HCT116 (cell line): ENCODE measurements around the gene UBE2S. TPM values are rescaled to one million over a fixed set of nuclear protein-coding genes. Genes with fewer than 3 reads are reported as not detected.

Experiments
- ATAC-seq: fragments of 200-7000 bp; cut with Tn5 transposase; 2 replicates; pipeline ENCODE4 v1.9.1; 2020; ENCODE audit warnings: mild to moderate bottlenecking, moderate library complexity
- BruUV-seq: library from RNA; stranded (reverse); fragments of 400-500 nt; replicated peaks from 2 replicates; lab custom pipeline; 2021; lab: Mats Ljungman, UMichigan
- CTCF ChIA-PET: fragments of 300-600 bp; sonication (Branson Sonifier 250); formaldehyde crosslinking; loops from one replicate; lab custom pipeline; 2021; ENCODE audit warnings: antibody characterized with exemption; lab: Charles Lee
- POLR2A ChIA-PET: fragments of 300-600, 350-600 bp; sonication (Branson Sonifier 250); formaldehyde crosslinking; loops from one replicate; lab custom pipeline; 2021; ENCODE audit warnings: antibody characterized with exemption; lab: Charles Lee
- RAD21 ChIA-PET, 2 experiments: fragments of 300-600 bp; sonication (Branson Sonifier 250); formaldehyde crosslinking; loops; one replicate each; lab custom pipeline; 2023; ENCODE audit warnings: low total read pairs in 2 of 2; ENCODE audit not compliant: uncharacterized antibody in 2 of 2, unreplicated experiment in 2 of 2, low non-redundant PET in 1 of 2; lab: Charles Lee
- DNase-seq: peaks from one replicate; pipeline ENCODE4 v3.0.0-alpha.2; 2010; ENCODE audit warnings: low read depth, low spot score
- H2AFZ ChIP-seq: fragments of 200-600 bp; shearing (Covaris generic), sonication (generic); 2 replicates; pipeline ENCODE4 v1.6.1; 2017; ENCODE audit warnings: low read depth, mixed run types, mixed read lengths, antibody characterized with exemption, low read length; ENCODE audit not compliant: poor library complexity, severe bottlenecking
- H3K27ac ChIP-seq: 2 replicates; pipeline ENCODE4 v1.5.1; 2012; ENCODE audit warnings: low read depth, low read length
- H3K27me3 ChIP-seq: fragments of 200-600 bp; sonication (generic); 2 replicates; pipeline ENCODE4 v1.6.1; 2016; ENCODE audit warnings: mixed run types, low read length, mixed read lengths; ENCODE audit not compliant: insufficient read depth
- H3K36me3 ChIP-seq, 2 experiments: fragments of 200-500 bp in 1 of 2; fragments of 200-600 bp in 1 of 2; sonication (Bioruptor generic) in 1 of 2; sonication (generic) in 1 of 2; 2 replicates each; pipeline versions ENCODE4 v1.5.1 to v1.6.1; 2014 to 2016; ENCODE audit warnings: low read length in 2 of 2, inconsistent platforms in 1 of 2, mixed read lengths in 1 of 2, mixed run types in 1 of 2; ENCODE audit not compliant: insufficient read depth in 2 of 2, control insufficient read depth in 1 of 2
- H3K4me1 ChIP-seq, 2 experiments: fragments of 200-600 bp in 1 of 2; sonication (generic) in 1 of 2; 2 replicates each; pipeline versions ENCODE4 v1.5.1 to v1.6.1; 2012 to 2017; ENCODE audit warnings: low read length in 2 of 2, inconsistent platforms in 1 of 2, mild to moderate bottlenecking in 1 of 2, mixed read lengths in 1 of 2, mixed run types in 1 of 2, moderate library complexity in 1 of 2; ENCODE audit not compliant: insufficient read depth in 2 of 2, control insufficient read depth in 1 of 2
- H3K4me2 ChIP-seq: fragments of 200-600 bp; sonication (generic); 2 replicates; pipeline ENCODE4 v1.6.1; 2017; ENCODE audit warnings: mixed run types, low read length, mixed read lengths
- H3K4me3 ChIP-seq, 2 experiments: fragments of 200-600 bp in 1 of 2; sonication (generic) in 1 of 2; replicated peaks in 1 of 2; 2 replicates each; pipeline ENCODE4 v1.5.1; 2011 to 2016; ENCODE audit warnings: low read length in 2 of 2, control low read depth in 1 of 2, low read depth in 1 of 2, mild to moderate bottlenecking in 1 of 2, mixed read lengths in 1 of 2, mixed run types in 1 of 2
- H3K79me2 ChIP-seq: fragments of 200-600 bp; sonication (generic); 2 replicates; pipeline ENCODE4 v1.6.1; 2017; ENCODE audit warnings: mild to moderate bottlenecking, mixed run types, low read length, moderate library complexity, mixed read lengths; ENCODE audit not compliant: insufficient read depth
- H3K9ac ChIP-seq: fragments of 200-600 bp; sonication (generic); 2 replicates; pipeline ENCODE4 v1.6.1; 2016; ENCODE audit warnings: low read length, mixed read lengths
- H3K9me2 ChIP-seq: fragments of 200-600 bp; sonication (generic), shearing (Covaris generic); 2 replicates; pipeline ENCODE4 v1.6.1; 2017; ENCODE audit warnings: mixed run types, mild to moderate bottlenecking, moderate library complexity; ENCODE audit not compliant: insufficient read depth
- H3K9me3 ChIP-seq, 2 experiments: fragments of 200-500 bp in 1 of 2; fragments of 200-600 bp in 1 of 2; sonication (Bioruptor generic) in 1 of 2; sonication (generic) in 1 of 2; 2 replicates each; pipeline ENCODE4 v1.6.1; 2014 to 2017; ENCODE audit warnings: low read length in 2 of 2, mixed read lengths in 2 of 2, inconsistent platforms in 1 of 2, low read depth in 1 of 2, mild to moderate bottlenecking in 1 of 2, mixed run types in 1 of 2, moderate library complexity in 1 of 2; ENCODE audit not compliant: control insufficient read depth in 1 of 2, insufficient read depth in 1 of 2
- H4K20me1 ChIP-seq: fragments of 200-600 bp; sonication (generic), shearing (Covaris generic); 2 replicates; pipeline ENCODE4 v1.6.1; 2017; ENCODE audit warnings: mixed run types, mild to moderate bottlenecking, moderate library complexity; ENCODE audit not compliant: insufficient read depth
- CBX3 ChIP-seq: IDR thresholded peaks from 2 replicates; pipeline ENCODE4 v1.6.1; 2012; ENCODE audit warnings: low read depth
- EGR1 ChIP-seq: IDR thresholded peaks from 2 replicates; pipeline ENCODE4 v1.6.1; 2012; ENCODE audit warnings: low read depth
- EZH2 ChIP-seq: fragments of 200-600 bp; sonication (generic); IDR thresholded peaks from 2 replicates; pipeline ENCODE4 v1.6.1; 2017; ENCODE audit warnings: antibody characterized with exemption, mixed run types
- FOSL1 ChIP-seq: IDR thresholded peaks from 2 replicates; pipeline ENCODE4 v1.6.1; 2012; ENCODE audit warnings: low read depth
- POLR2A ChIP-seq: IDR thresholded peaks from 2 replicates; pipeline ENCODE4 v1.7.0; 2011; ENCODE audit warnings: borderline replicate concordance; ENCODE audit not compliant: insufficient read depth, insufficient read length; ENCODE audit errors: extremely low read depth
- POLR2AphosphoS5 ChIP-seq: IDR thresholded peaks from 2 replicates; pipeline ENCODE4 v1.6.1; 2011; ENCODE audit warnings: mild to moderate bottlenecking, low read depth, low read length, moderate library complexity
- RAD21 ChIP-seq: IDR thresholded peaks from 2 replicates; pipeline ENCODE4 v1.6.1; 2012; ENCODE audit warnings: low read depth, mild to moderate bottlenecking
- intact Hi-C: fragments of 100-400 bp; cut with micrococcal nuclease; formaldehyde crosslinking; loops from 2 replicates; pipeline ENCODE4 v1.10.0; 2022
- total RNA-seq: library from RNA; stranded (reverse); gene quantifications from one replicate; pipeline ENCODE4 v1.2.1, GENCODE V29; 2021; ENCODE audit not compliant: unreplicated experiment
- TF ChIP-seq, protein P1 (sequence below): IDR thresholded peaks from 2 replicates; pipeline ENCODE4 v1.6.1; 2012
- TF ChIP-seq, protein P2 (sequence below): IDR thresholded peaks from 2 replicates; pipeline ENCODE4 v1.6.1; 2011; ENCODE audit warnings: mild to moderate bottlenecking, low read length, moderate library complexity; ENCODE audit not compliant: insufficient replicate concordance; ENCODE audit errors: extremely low read depth
- TF ChIP-seq, protein P3 (sequence below): IDR thresholded peaks from 2 replicates; pipeline ENCODE4 v1.6.1; 2012

Gene UBE2S
- total RNA-seq, 1 experiment from 2014 or later, result 515 TPM

DNA sequence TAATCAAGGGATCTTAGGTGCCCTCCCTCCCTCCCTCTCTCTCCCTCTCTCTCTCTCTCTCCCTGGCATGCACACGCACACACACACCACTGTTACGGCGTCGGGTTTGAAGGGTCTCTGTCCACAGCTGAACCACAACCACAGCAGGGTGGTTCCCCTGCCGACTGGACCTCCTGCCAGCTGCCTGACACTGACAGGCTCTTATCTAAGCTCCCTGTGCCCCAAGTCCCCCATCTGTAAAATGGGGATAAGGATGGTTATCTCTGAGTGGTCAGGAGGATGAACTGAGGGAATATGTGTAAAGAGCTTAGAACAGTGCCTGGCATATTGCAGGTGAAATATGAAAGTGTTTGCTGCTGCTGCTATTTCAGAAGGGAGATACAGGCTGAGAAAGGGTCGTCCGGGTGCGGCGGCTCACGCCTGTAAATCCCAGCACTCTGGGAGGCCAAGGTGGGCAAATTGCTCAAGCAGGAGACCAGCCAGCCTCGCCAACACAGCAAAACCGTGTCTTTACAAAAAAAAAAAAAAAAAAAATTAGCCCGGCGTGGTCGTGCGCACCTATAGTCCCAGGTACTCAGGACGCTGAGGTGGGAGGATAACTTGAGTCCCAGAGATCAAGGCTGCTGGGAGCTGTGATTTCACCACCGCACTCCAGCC lies 36.4 kb upstream of the UBE2S start:
- Histone ChIP-seq H3K27me3 (peaks cover 19% of the 10 kb centered on the region; the same call in 1 of the 2 replicates), H3K9me3 (no peaks in the 10 kb centered on the region), H3K9me2 (no peaks in the 10 kb centered on the region), H4K20me1 (no peaks in the 10 kb centered on the region), H3K4me3 (no peak overlapping the region), H3K36me3 (no peaks in the 10 kb centered on the region), H3K9ac (no peak overlapping the region), H3K4me1 (peaks cover 0 to 10% of the 10 kb centered on the region in 2 experiments; a peak in 2 of 4 replicates), H3K4me2 (no peak overlapping the region), H3K27ac (no peak overlapping the region), H2AFZ (no peak overlapping the region), H3K79me2 (no peaks in the 10 kb centered on the region)
- BruUV-seq, result no TSS peak
- ChIA-PET POLR2A (no interaction called here), RAD21 (no interaction called here), CTCF (no interaction called here)
- DNase-seq (no peak), ATAC-seq (no peak)
- TF ChIP-seq EZH2 (no peak), FOSL1 (no peak), RAD21 (no peak), CBX3 (no peak), EGR1 (no peak), POLR2AphosphoS5 (no peak), POLR2A (no peak)
- TF ChIP-seq, protein P1, sequence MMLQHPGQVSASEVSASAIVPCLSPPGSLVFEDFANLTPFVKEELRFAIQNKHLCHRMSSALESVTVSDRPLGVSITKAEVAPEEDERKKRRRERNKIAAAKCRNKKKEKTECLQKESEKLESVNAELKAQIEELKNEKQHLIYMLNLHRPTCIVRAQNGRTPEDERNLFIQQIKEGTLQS, result no peak
- TF ChIP-seq, protein P2, sequence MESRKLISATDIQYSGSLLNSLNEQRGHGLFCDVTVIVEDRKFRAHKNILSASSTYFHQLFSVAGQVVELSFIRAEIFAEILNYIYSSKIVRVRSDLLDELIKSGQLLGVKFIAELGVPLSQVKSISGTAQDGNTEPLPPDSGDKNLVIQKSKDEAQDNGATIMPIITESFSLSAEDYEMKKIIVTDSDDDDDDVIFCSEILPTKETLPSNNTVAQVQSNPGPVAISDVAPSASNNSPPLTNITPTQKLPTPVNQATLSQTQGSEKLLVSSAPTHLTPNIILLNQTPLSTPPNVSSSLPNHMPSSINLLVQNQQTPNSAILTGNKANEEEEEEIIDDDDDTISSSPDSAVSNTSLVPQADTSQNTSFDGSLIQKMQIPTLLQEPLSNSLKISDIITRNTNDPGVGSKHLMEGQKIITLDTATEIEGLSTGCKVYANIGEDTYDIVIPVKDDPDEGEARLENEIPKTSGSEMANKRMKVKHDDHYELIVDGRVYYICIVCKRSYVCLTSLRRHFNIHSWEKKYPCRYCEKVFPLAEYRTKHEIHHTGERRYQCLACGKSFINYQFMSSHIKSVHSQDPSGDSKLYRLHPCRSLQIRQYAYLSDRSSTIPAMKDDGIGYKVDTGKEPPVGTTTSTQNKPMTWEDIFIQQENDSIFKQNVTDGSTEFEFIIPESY, result no peak
- TF ChIP-seq, protein P3, sequence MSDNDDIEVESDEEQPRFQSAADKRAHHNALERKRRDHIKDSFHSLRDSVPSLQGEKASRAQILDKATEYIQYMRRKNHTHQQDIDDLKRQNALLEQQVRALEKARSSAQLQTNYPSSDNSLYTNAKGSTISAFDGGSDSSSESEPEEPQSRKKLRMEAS, result no peak
- intact Hi-C loops, result loop anchor here (10.0 kb wide), 1 partner anchor 229 kb away; no protein-coding TSS in a partner anchor
